ENCODE results near the gene CCDC12. TPM values are rescaled to one million over a fixed set of nuclear protein-coding genes. Genes with fewer than 3 reads are reported as not detected.

The CCDC12 gene
- total RNA-seq, 4 donors from 2014 or later: 56.1 to 86.8 (median 81.6) TPM

GRCh38 chr3:46946856-46947545, 29.5 kb downstream of the CCDC12 start:
- Histone ChIP-seq H3K9me3 (no peaks in the 10 kb centered on the region), H3K36me3 (no peaks in the 10 kb centered on the region), H3K4me3 (no peak overlapping the region), H3K27me3 (no peaks in the 10 kb centered on the region), H3K27ac (peak overlapping the region; percentile 89), H3K4me1 (peaks cover 92% of the 10 kb centered on the region)
- WGBS: 44% methylated on average over 6 of the region's 7 CpGs
- TF ChIP-seq POLR2AphosphoS5 (IDR thresholded peaks at IDR 0.05) (no peak), POLR2A (IDR thresholded peaks at IDR 0.05) (no peak), CTCF (IDR thresholded peaks at IDR 0.05) (no peak), EP300 (IDR thresholded peaks at IDR 0.05) (no peak)
- no peak for DNase-seq (ENCODE audit: low spot score in 2 of 2)

- Histone ChIP-seq H3K9me3 (no peaks in the 10 kb centered on the region), H3K27me3 (no peaks in the 10 kb centered on the region), H3K4me1 (peaks cover 91% of the 10 kb centered on the region), H3K27ac (peak overlapping the region; percentile 89), H3K36me3 (no peaks in the 10 kb centered on the region), H3K4me3 (no peak overlapping the region)
- WGBS: 63% methylated on average over 6 of the region's 6 CpGs
- no peak for TF ChIP-seq POLR2A (IDR thresholded peaks at IDR 0.05)
- TF ChIP-seq POLR2AphosphoS5 (IDR thresholded peaks at IDR 0.05): peak in 1 of 3 donors; percentile 33
- DNase-seq (ENCODE audit: low spot score in 2 of 2): no peak
Observed at GRCh38 chr3:46946416-46946815, 30.1 kb downstream of the CCDC12 start.

- no peak overlapping the region for H3K4me3 ChIP-seq
- peak overlapping the region; percentile 34 for H3K27ac ChIP-seq
- no peak for DNase-seq (ENCODE audit: low spot score in 2 of 2)
- no peaks in the 10 kb centered on the region for H3K9me3 ChIP-seq
- TF ChIP-seq POLR2AphosphoS5 (IDR thresholded peaks at IDR 0.05) (no peak), CTCF (IDR thresholded peaks at IDR 0.05) (no peak), POLR2A (IDR thresholded peaks at IDR 0.05) (no peak), EP300 (IDR thresholded peaks at IDR 0.05) (no peak)
- peaks cover 16% of the 10 kb centered on the region for H3K36me3 ChIP-seq
- H3K27me3 ChIP-seq: no peaks in the 10 kb centered on the region
- H3K4me1 ChIP-seq: peaks cover 80% of the 10 kb centered on the region
- 87% methylated on average over 8 of the region's 8 CpGs for WGBS
Observed at GRCh38 chr3:46944191-46944590, 32.4 kb downstream of the CCDC12 start.

- Histone ChIP-seq H3K27me3 (no peaks in the 10 kb centered on the region), H3K27ac (peak overlapping the region; percentile 34), H3K9me3 (no peaks in the 10 kb centered on the region), H3K4me3 (no peak overlapping the region), H3K4me1 (peaks cover 73% of the 10 kb centered on the region), H3K36me3 (peaks cover 22% of the 10 kb centered on the region)
- 60% methylated on average over 10 of the region's 12 CpGs for WGBS
- TF ChIP-seq POLR2A (IDR thresholded peaks at IDR 0.05) (no peak), EP300 (IDR thresholded peaks at IDR 0.05) (no peak), POLR2AphosphoS5 (IDR thresholded peaks at IDR 0.05) (no peak), CTCF (IDR thresholded peaks at IDR 0.05) (no peak)
- DNase-seq (ENCODE audit: low spot score in 2 of 2): peak in 1 of 2 donors; percentile 47
Observed at GRCh38 chr3:46943237-46944187, 33.0 kb downstream of the CCDC12 start.

- Histone ChIP-seq H3K4me3 (no peak overlapping the region), H3K27me3 (no peaks in the 10 kb centered on the region), H3K36me3 (peaks cover 28% of the 10 kb centered on the region), H3K9me3 (no peaks in the 10 kb centered on the region), H3K27ac (peak overlapping the region; percentile 34), H3K4me1 (peaks cover 64% of the 10 kb centered on the region)
- WGBS: 85% methylated on average over 12 of the region's 12 CpGs
- DNase-seq (ENCODE audit: low spot score in 2 of 2): peak in 1 of 2 donors; percentile 47
- TF ChIP-seq CTCF (IDR thresholded peaks at IDR 0.05) (no peak), POLR2AphosphoS5 (IDR thresholded peaks at IDR 0.05) (no peak), POLR2A (IDR thresholded peaks at IDR 0.05) (no peak), EP300 (IDR thresholded peaks at IDR 0.05) (no peak)
Observed at GRCh38 chr3:46942481-46943236, 33.9 kb downstream of the CCDC12 start.

Data from suprapubic skin (tissue), 4 donors.